Activated CD8-positive, alpha-beta T cell treated with anti-CD3 and anti-CD28 coated beads for 36 hours (primary cell): Measurements from ENCODE around the gene SPP1. TPM values are rescaled to one million over a fixed set of nuclear protein-coding genes. Genes with fewer than 3 reads are reported as not detected.

Experiments used
- ATAC-seq: fragments of 200-7000 bp; cut with Tn5 transposase; one replicate; pipeline ENCODE4 v1.10.0; 2021; ENCODE audit warnings: mild to moderate bottlenecking, moderate library complexity
- CTCF ChIA-PET: fragments of 350-600 bp; sonication (Branson Sonifier 250); formaldehyde crosslinking; loops from one replicate; lab custom pipeline; 2021; ENCODE audit warnings: antibody characterized with exemption; lab: Charles Lee
- POLR2A ChIA-PET: fragments of 350-600 bp; sonication (Branson Sonifier 250); formaldehyde crosslinking; loops from one replicate; lab custom pipeline; 2021; ENCODE audit warnings: antibody characterized with exemption; lab: Charles Lee
- DNase-seq: peaks from one replicate; pipeline ENCODE4 v3.0.0-alpha.2; 2020
- H3K27ac Mint-ChIP-seq: one replicate; pipeline ENCODE4 v1.8.0; 2021; ENCODE audit warnings: mild to moderate bottlenecking, mixed read lengths
- H3K27me3 Mint-ChIP-seq: one replicate; pipeline ENCODE4 v1.8.0; 2021; ENCODE audit warnings: mixed read lengths
- H3K36me3 Mint-ChIP-seq: one replicate; pipeline ENCODE4 v1.8.0; 2021; ENCODE audit warnings: low read depth, mixed read lengths
- H3K4me1 Mint-ChIP-seq: one replicate; pipeline ENCODE4 v1.8.0; 2021; ENCODE audit warnings: low read depth, mixed read lengths
- H3K4me3 Mint-ChIP-seq: one replicate; pipeline ENCODE4 v1.8.0; 2021; ENCODE audit warnings: mild to moderate bottlenecking, moderate library complexity, mixed read lengths
- H3K9me3 Mint-ChIP-seq: one replicate; pipeline ENCODE4 v1.8.0; 2021; ENCODE audit warnings: mixed read lengths
- intact Hi-C: fragments of 100-400 bp; cut with micrococcal nuclease; formaldehyde crosslinking; loops from one replicate; pipeline ENCODE4 v1.10.0; 2022
- total RNA-seq, 2 experiments: library from RNA; stranded (reverse); gene quantifications; one replicate each; pipeline ENCODE4 v1.2.3, GENCODE V29; 2021
- TF ChIP-seq, protein P1 (sequence below): fragments of 200-600 bp; IDR thresholded peaks from one replicate; pipeline ENCODE4 v1.8.0; 2022; ENCODE audit warnings: antibody characterized with exemption, mild to moderate bottlenecking

SPP1 gene
- total RNA-seq, 2 experiments from 2014 or later = not detected

- DNase-seq (peak; percentile 56), ATAC-seq (peak; percentile 77)
- no peak overlapping the region for H3K27ac Mint-ChIP-seq
- no peak overlapping the region for H3K4me3 Mint-ChIP-seq
- H3K36me3 Mint-ChIP-seq = no peaks in the 10 kb centered on the region
- POLR2A ChIA-PET = no interaction called here
- peaks cover 7% of the 10 kb centered on the region for H3K4me1 Mint-ChIP-seq
- H3K27me3 Mint-ChIP-seq = peaks cover 32% of the 10 kb centered on the region
- H3K9me3 Mint-ChIP-seq = no peaks in the 10 kb centered on the region
- TF ChIP-seq, protein P1, sequence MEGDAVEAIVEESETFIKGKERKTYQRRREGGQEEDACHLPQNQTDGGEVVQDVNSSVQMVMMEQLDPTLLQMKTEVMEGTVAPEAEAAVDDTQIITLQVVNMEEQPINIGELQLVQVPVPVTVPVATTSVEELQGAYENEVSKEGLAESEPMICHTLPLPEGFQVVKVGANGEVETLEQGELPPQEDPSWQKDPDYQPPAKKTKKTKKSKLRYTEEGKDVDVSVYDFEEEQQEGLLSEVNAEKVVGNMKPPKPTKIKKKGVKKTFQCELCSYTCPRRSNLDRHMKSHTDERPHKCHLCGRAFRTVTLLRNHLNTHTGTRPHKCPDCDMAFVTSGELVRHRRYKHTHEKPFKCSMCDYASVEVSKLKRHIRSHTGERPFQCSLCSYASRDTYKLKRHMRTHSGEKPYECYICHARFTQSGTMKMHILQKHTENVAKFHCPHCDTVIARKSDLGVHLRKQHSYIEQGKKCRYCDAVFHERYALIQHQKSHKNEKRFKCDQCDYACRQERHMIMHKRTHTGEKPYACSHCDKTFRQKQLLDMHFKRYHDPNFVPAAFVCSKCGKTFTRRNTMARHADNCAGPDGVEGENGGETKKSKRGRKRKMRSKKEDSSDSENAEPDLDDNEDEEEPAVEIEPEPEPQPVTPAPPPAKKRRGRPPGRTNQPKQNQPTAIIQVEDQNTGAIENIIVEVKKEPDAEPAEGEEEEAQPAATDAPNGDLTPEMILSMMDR = peak; percentile 80
- CTCF ChIA-PET = interaction anchor here (0.7 to 3.6 kb wide), 32 partner anchors 10 to 541 kb away, joined by 3 to 29 read pairs (median 4); no protein-coding TSS in a partner anchor
- intact Hi-C loops = loop anchor here (2.0 kb wide), 1 partner anchor 121 kb away; no protein-coding TSS in a partner anchor
Observed at GRCh38 chr4:87973283-87974169, 2.0 kb upstream of the SPP1 start.

GRCh38 chr4:87974856-87975462, 555 bp upstream of the SPP1 start:
- H3K4me3 Mint-ChIP-seq = no peak overlapping the region
- no peak overlapping the region for H3K27ac Mint-ChIP-seq
- TF ChIP-seq, protein P1 = no peak
- ATAC-seq (no peak), DNase-seq (no peak)
- H3K9me3 Mint-ChIP-seq = no peaks in the 10 kb centered on the region
- H3K36me3 Mint-ChIP-seq = no peaks in the 10 kb centered on the region
- POLR2A ChIA-PET = no interaction called here
- CTCF ChIA-PET = interaction anchor here (0.7 to 3.6 kb wide), 4 partner anchors 11 to 126 kb away, joined by 5 to 29 read pairs (median 18); no protein-coding TSS in a partner anchor
- peaks cover 7% of the 10 kb centered on the region for H3K4me1 Mint-ChIP-seq
- intact Hi-C loops = no loop called here
- H3K27me3 Mint-ChIP-seq = peaks cover 32% of the 10 kb centered on the region

- Mint-ChIP-seq H3K4me3 (no peak overlapping the region), H3K36me3 (no peaks in the 10 kb centered on the region), H3K4me1 (peaks cover 7% of the 10 kb centered on the region), H3K9me3 (no peaks in the 10 kb centered on the region), H3K27ac (no peak overlapping the region), H3K27me3 (peaks cover 26% of the 10 kb centered on the region)
- intact Hi-C loops = no loop called here
- ChIA-PET POLR2A (no interaction called here), CTCF (interaction anchor here (1.0 to 1.4 kb wide), 4 partner anchors 9 to 298 kb away, joined by 3 to 6 read pairs (median 4); no protein-coding TSS in a partner anchor)
- DNase-seq = no peak
- TF ChIP-seq, protein P1 = no peak
- no peak for ATAC-seq
Observed at GRCh38 chr4:87977521-87978278, 2.2 kb downstream of the SPP1 start.

DNA sequence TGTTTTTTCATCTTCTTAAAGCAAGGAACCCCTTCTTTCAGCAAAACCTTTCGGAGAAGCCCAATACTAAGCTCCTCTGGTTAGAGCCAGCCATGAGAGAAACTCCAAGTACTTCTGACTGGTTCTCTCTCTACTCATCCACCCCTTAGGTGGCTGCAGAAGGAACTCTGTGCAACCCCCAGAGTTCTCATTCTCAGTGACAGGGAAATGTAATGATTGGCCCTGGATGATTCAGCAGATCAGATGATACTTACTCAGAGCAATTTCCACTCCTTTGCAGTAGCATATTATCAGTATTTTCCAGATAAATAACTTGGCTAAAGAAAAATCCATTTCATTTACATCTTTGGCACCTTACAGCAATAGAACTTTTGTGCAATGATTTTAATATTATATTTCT, 3.2 kb downstream of the SPP1 start:
- Mint-ChIP-seq H3K9me3 (no peaks in the 10 kb centered on the region), H3K27ac (no peak overlapping the region), H3K36me3 (no peaks in the 10 kb centered on the region), H3K4me1 (peaks cover 7% of the 10 kb centered on the region), H3K4me3 (no peak overlapping the region), H3K27me3 (peaks cover 18% of the 10 kb centered on the region)
- ChIA-PET POLR2A (no interaction called here), CTCF (interaction anchor here (0.8 kb wide), 1 partner anchor 116 kb away, joined by 3 read pairs; no protein-coding TSS in a partner anchor)
- ATAC-seq (no peak), DNase-seq (no peak)
- TF ChIP-seq, protein P1 = no peak
- intact Hi-C loops = no loop called here
